NB4 (cell line): ENCODE results near the gene DIS3L2.

ENCODE experiments used
- POLR2A ChIP-seq: IDR thresholded peaks from 2 replicates; pipeline ENCODE4 v1.6.1; 2011; ENCODE audit warnings: mild to moderate bottlenecking; ENCODE audit not compliant: insufficient read length; ENCODE audit errors: extremely low read depth
- TF ChIP-seq, protein P1 (sequence below): IDR thresholded peaks from one replicate; pipeline ENCODE4 v1.5.1; 2012; ENCODE audit warnings: low read depth, low read length

DNA sequence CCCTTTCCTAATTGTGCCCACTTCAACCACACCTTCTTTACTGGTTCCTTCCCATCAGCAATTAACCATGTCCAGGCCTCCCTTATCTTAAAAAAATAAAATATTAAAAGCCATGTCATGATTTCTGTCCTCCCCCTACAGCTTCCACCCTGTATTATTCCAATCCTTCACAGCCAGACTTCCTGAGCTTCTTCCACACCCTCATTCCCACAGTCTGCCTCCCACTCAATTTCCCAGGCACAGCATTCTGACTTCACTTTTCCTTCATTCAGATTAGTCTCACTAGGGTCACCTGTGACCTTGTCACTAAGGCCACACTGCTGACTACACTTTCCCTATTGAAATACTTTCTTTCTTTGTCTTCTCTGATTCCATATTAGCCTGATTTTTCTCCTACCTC, 159.4 kb downstream of the DIS3L2 start:
- TF ChIP-seq, protein P1, sequence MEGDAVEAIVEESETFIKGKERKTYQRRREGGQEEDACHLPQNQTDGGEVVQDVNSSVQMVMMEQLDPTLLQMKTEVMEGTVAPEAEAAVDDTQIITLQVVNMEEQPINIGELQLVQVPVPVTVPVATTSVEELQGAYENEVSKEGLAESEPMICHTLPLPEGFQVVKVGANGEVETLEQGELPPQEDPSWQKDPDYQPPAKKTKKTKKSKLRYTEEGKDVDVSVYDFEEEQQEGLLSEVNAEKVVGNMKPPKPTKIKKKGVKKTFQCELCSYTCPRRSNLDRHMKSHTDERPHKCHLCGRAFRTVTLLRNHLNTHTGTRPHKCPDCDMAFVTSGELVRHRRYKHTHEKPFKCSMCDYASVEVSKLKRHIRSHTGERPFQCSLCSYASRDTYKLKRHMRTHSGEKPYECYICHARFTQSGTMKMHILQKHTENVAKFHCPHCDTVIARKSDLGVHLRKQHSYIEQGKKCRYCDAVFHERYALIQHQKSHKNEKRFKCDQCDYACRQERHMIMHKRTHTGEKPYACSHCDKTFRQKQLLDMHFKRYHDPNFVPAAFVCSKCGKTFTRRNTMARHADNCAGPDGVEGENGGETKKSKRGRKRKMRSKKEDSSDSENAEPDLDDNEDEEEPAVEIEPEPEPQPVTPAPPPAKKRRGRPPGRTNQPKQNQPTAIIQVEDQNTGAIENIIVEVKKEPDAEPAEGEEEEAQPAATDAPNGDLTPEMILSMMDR: no peak
- TF ChIP-seq POLR2A: no peak
